GM04503 (cell line): ENCODE data around the gene USP17L21.
"Not testable (repeated sequence)": the region's sequence is repeated elsewhere in the genome, so short reads cannot be mapped to it uniquely, and the experiment has no call there.

Experiments used
- DNase-seq: peaks from one replicate; pipeline ENCODE4 v3.0.0-alpha.2; 2012; ENCODE audit warnings: low read depth

USP17L21 gene

DNA sequence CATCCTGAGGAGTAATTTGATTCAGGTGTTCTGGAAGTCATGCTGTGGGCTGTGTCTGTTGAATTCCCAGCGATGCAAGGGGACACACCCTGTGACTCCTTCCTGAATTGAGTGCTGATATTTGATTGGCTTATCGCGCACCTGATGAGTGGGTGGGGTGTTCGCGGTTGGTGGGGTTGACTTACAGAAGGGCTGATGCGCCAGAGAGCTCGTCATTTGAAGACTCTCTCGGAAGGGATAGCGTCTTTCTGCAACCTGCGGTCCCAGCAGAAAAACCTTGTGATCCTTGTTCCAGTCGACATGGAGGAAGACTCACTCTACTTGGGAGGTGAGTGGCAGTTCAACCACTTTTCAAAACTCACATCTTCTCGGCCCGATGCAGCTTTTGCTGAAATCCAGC is at the start of gene USP17L21:
USP17L21 (plus strand) TSS at position 301 of the 400 bp plus-strand sequence; CDS start at position 301, 0 bp downstream.
- not testable (repeated sequence) for DNase-seq

DNA sequence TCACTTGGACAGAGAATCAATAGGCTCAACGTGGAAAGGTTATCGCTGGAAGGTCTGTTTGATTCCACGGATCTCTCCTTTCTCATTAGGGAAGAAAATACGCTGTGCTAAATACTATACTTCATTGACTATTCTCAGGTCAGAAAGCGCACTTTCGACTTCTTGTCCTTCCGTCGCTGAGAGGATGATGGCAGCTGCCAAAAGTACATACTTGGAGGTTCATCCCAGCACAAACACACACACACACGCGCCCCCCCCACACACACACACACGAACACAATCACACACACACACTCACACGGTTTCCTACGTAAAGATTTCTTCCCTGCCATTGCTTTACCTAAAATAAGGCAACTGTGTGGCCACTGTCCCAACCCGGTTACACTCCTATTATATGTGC is 48.0 kb upstream of the USP17L21 start:
- not testable (repeated sequence) for DNase-seq

DNA sequence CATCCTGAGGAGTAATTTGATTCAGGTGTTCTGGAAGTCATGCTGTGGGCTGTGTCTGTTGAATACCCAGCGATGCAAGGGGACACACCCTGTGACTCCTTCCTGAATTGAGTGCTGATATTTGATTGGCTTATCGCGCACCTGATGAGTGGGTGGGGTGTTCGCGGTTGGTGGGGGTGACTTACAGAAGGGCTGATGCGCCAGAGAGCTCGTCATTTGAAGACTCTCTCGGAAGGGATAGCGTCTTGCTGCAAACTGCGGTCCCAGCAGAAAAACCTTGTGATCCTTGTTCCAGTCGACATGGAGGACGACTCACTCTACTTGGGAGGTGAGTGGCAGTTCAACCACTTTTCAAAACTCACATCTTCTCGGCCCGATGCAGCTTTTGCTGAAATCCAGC is 47.6 kb upstream of the USP17L21 start, which contains the start of gene USP17L11:
USP17L11 (plus strand) TSS at position 301 of the 400 bp plus-strand sequence; CDS start at position 301, 0 bp downstream.
- DNase-seq: not testable (repeated sequence)

GRCh38 chr4:9219852-9220251 is 42.8 kb upstream of the USP17L21 start, which contains the start of gene USP17L12:
Gene USP17L12, plus strand, starts transcription at chr4:9220152. Its CDS starts 0 bp downstream, at chr4:9220152.
- not testable (repeated sequence) for DNase-seq

- DNase-seq: not testable (repeated sequence)
These were observed 38.1 kb upstream of the USP17L21 start, which contains the start of gene USP17L13 for GRCh38 chr4:9224596-9224995. Gene USP17L13, plus strand, starts transcription at chr4:9224896. Its CDS starts 0 bp downstream, at chr4:9224896.

DNA sequence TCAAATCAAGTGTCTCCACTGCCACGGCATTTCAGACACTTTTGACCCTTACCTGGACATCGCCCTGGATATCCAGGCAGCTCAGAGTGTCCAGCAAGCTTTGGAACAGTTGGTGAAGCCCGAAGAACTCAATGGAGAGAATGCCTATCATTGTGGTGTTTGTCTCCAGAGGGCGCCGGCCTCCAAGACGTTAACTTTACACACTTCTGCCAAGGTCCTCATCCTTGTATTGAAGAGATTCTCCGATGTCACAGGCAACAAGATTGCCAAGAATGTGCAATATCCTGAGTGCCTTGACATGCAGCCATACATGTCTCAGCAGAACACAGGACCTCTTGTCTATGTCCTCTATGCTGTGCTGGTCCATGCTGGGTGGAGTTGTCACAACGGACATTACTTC is 32.4 kb upstream of the USP17L21 start:
- not testable (repeated sequence) for DNase-seq

DNA sequence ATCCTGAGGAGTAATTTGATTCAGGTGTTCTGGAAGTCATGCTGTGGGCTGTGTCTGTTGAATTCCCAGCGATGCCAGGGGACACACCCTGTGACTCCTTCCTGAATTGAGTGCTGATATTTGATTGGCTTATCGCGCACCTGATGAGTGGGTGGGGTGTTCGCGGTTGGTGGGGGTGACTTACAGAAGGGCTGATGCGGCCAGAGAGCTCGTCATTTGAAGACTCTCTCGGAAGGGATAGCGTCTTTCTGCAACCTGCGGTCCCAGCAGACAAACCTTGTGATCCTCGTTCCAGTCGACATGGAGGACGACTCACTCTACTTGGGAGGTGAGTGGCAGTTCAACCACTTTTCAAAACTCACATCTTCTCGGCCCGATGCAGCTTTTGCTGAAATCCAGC is 28.6 kb upstream of the USP17L21 start, which contains the start of gene USP17L15:
USP17L15 (plus strand) TSS at position 301 of the 400 bp plus-strand sequence; CDS start at position 301, 0 bp downstream.
- not testable (repeated sequence) for DNase-seq

DNA sequence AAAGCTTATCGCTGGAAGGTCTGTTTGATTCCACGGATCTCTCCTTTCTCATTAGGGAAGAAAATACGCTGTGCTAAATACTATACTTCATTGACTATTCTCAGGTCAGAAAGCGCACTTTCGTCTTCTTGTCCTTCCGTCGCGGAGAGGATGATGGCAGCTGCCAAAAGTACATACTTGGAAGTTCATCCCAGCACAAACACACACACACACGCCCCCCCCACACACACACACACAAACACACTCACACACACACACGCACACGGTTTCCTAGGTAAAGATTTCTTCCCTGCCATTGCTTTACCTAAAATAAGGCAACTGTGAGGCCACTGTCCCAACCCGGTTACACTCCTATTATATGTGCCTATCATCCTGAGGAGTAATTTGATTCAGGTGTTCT is 24.2 kb upstream of the USP17L21 start:
- not testable (repeated sequence) for DNase-seq

DNA sequence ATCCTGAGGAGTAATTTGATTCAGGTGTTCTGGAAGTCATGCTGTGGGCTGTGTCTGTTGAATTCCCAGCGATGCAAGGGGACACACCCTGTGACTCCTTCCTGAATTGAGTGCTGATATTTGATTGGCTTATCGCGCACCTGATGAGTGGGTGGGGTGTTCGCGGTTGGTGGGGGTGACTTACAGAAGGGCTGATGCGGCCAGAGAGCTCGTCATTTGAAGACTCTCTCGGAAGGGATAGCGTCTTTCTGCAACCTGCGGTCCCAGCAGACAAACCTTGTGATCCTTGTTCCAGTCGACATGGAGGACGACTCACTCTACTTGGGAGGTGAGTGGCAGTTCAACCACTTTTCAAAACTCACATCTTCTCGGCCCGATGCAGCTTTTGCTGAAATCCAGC is 19.1 kb upstream of the USP17L21 start, which contains the start of gene USP17L17:
USP17L17 (plus strand) TSS at position 301 of the 400 bp plus-strand sequence; CDS start at position 301, 0 bp downstream.
- not testable (repeated sequence) for DNase-seq

DNA sequence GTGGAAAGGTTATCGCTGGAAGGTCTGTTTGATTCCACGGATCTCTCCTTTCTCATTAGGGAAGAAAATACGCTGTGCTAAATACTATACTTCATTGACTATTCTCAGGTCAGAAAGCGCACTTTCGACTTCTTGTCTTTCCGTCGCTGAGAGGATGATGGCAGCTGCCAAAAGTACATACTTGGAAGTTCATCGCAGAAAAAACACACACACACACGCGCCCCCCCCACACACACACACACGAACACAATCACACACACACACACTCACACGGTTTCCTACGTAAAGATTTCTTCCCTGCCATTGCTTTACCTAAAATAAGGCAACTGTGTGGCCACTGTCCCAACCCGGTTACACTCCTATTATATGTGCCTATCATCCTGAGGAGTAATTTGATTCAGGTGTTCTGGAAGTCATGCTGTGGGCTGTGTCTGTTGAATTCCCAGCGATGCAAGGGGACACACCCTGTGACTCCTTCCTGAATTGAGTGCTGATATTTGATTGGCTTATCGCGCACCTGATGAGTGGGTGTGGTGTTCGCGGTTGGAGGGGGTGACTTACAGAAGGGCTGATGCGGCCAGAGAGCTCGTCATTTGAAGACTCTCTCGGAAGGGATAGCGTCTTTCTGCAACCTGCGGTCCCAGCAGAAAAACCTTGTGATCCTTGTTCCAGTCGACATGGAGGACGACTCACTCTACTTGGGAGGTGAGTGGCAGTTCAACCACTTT is 14.6 kb upstream of the USP17L21 start, which contains the start of gene USP17L18:
USP17L18 (plus strand) TSS at position 678 of the 728 bp plus-strand sequence; CDS start at position 678, 0 bp downstream.
- DNase-seq: not testable (repeated sequence)

DNA sequence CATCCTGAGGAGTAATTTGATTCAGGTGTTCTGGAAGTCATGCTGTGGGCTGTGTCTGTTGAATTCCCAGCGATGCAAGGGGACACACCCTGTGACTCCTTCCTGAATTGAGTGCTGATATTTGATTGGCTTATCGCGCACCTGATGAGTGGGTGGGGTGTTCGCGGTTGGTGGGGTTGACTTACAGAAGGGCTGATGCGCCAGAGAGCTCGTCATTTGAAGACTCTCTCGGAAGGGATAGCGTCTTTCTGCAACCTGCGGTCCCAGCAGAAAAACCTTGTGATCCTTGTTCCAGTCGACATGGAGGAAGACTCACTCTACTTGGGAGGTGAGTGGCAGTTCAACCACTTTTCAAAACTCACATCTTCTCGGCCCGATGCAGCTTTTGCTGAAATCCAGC is 9.6 kb upstream of the USP17L21 start, which contains the start of gene USP17L19:
USP17L19 (plus strand) TSS at position 301 of the 400 bp plus-strand sequence; CDS start at position 301, 0 bp downstream.
- not testable (repeated sequence) for DNase-seq

GRCh38 chr4:9257824-9258223 is 4.8 kb upstream of the USP17L21 start, which contains the start of gene USP17L20:
Gene USP17L20, plus strand, starts transcription at chr4:9258124. Its CDS starts 0 bp downstream, at chr4:9258124.
- DNase-seq: not testable (repeated sequence)

DNA sequence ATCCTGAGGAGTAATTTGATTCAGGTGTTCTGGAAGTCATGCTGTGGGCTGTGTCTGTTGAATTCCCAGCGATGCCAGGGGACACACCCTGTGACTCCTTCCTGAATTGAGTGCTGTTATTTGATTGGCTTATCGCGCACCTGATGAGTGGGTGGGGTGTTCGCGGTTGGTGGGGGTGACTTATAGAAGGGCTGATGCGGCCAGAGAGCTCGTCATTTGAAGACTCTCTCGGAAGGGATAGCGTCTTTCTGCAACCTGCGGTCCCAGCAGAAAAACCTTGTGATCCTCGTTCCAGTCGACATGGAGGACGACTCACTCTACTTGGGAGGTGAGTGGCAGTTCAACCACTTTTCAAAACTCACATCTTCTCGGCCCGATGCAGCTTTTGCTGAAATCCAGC is 4.6 kb downstream of the USP17L21 start, which contains the start of gene USP17L22:
USP17L22 (plus strand) TSS at position 301 of the 400 bp plus-strand sequence; CDS start at position 301, 0 bp downstream.
- not testable (repeated sequence) for DNase-seq

- DNase-seq: not testable (repeated sequence)
These were observed 9.0 kb downstream of the USP17L21 start for GRCh38 chr4:9271719-9272118.
